Bone marrow (tissue), 2 donors: ENCODE data around the gene OR4D11.
A peak's percentile ranks its signal among the peaks of the same experiment; 100 is the strongest.
"Not testable (repeated sequence)": the region's sequence is repeated elsewhere in the genome, so short reads cannot be mapped to it uniquely, and the experiment has no call there.

Experiments used
- DNase-seq, 2 donors: peaks; one replicate each; lab custom pipeline; 2025; lab: John Stamatoyannopoulos, UW

The OR4D11 gene

DNA sequence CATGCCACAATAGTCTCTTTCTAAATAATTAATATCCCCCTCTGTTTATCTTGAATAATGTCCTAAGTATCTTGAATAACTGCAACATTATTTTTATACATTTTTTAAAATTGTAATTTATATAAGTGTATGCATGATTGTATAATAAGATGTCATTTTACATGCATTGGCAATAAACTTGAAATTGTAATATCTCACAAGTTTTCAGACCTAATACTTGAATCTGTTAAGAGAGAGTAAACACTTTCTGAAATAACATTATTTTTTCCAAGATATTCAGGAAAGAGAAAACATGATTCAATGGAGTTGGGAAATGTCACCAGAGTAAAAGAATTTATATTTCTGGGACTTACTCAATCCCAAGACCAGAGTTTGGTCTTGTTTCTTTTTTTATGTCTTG lies at the start of gene OR4D11:
TSS of gene OR4D11 (plus strand) at position 301 of the 400 bp plus-strand sequence. CDS start at position 301, 0 bp downstream.
- no peak for DNase-seq

DNA sequence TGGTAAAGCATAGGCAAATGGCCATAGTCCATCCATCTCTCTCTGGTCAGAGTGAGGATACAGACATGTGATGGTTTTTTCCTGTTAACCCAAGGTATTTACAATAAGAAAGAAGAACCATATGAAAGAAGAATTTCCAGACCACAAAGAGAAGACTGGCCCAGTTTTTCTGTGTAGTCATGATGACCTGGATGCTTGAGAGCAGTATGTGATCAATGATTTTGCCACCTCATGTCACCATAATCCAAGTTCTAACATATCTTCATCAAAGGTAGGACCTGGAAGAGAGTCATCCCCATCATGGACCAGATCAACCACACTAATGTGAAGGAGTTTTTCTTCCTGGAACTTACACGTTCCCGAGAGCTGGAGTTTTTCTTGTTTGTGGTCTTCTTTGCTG lies 46.7 kb upstream of the OR4D11 start, which contains the start of gene OR4D6:
TSS of gene OR4D6 (plus strand) at position 301 of the 400 bp plus-strand sequence. CDS start at position 301, 0 bp downstream.
- DNase-seq, result no peak

DNA sequence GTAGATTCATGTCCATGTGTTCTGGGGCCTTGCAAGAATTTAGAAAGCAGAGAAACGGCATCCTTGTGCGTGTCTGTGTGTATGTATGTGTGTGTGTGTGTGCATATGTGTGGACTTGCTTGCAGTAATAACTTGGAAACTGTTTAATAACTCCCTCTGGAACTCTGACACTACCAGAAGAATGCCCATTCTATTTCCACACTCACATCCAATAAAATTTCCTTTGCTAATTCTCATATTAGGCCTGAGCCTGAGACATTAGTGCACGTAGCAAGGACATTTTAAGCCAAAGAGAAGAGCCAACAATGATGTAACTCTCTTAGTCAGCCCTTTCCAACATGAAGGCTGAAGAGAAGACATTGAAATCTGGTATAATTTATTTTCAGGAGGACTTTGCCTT lies 43.5 kb upstream of the OR4D11 start:
- DNase-seq, result no peak

GRCh38 chr11:59463190-59463641 lies 40.2 kb upstream of the OR4D11 start:
- no peak for DNase-seq

DNA sequence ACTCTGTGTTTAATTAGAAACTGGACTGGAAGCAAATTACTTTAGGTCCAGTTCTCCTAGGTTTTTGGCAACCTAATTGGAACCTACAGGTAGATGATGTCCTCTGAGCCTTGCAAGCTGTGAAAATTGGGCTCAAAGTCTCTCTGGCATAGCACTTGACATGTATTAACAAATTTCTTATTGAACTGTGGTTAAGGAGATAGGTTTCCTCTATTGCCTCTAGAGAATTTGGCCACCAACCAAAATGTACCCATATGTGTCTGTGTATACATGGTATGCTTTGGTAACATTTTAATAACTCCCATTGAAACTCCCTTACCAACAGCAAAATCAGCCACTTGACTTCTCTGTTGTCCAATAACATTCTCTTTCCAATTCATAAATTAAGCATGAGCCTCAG lies 30.4 kb upstream of the OR4D11 start, which contains the start of gene OR4D10:
TSS of gene OR4D10 (plus strand) at position 301 of the 400 bp plus-strand sequence. CDS start 4,115 bp downstream, outside the sequence.
- DNase-seq, result no peak

- DNase-seq, result no peak
These were observed 28.2 kb upstream of the OR4D11 start for GRCh38 chr11:59475176-59475575.

GRCh38 chr11:59479906-59480305 lies 23.5 kb upstream of the OR4D11 start:
- no peak for DNase-seq

- DNase-seq, result no peak
These were observed 23.0 kb upstream of the OR4D11 start for GRCh38 chr11:59480359-59480758.

GRCh38 chr11:59501931-59502330 lies 1.4 kb upstream of the OR4D11 start:
- no peak for DNase-seq

DNA sequence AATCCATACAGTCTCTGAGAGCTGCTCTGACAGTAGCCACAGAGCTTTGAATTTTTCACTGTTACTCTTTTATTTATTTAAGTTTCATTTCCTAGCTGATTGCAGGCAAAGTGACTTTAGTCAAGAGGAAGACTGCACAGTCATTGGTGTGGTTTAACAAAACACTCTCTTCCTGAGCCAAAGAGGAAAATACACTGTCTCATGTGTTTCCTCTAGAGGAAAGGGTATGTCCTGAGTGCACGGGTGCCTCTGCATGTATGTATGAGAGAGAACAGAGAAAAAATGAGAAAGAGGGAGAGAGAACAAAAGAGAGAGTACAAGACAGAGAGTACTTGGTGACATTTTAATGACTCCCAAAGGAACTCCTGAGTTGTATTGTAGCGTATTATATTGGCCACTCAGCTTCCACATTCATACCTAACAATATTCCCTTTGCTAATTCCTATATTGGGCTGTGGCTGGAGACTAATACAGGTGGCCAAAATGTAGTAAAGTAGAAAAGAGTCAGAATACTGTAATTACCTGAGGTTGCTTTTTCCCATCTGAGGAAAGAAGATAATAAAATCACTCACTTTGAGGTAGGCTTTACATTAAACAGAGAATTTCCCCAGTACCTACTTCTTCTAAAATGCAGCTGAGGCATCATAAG lies 7.7 kb downstream of the OR4D11 start, which contains the start of gene OR4D9:
TSS of gene OR4D9 (plus strand) at position 599 of the 649 bp plus-strand sequence. CDS start 3,374 bp downstream, outside the sequence.
- DNase-seq, result peak in 1 of 2 donors; percentile 91

- no peak for DNase-seq
These were observed 8.3 kb downstream of the OR4D11 start for GRCh38 chr11:59511675-59512074.

- not testable (repeated sequence) for DNase-seq
These were observed 16.8 kb downstream of the OR4D11 start for GRCh38 chr11:59520139-59520538.

GRCh38 chr11:59520741-59521140 lies 17.4 kb downstream of the OR4D11 start:
- no peak for DNase-seq

DNA sequence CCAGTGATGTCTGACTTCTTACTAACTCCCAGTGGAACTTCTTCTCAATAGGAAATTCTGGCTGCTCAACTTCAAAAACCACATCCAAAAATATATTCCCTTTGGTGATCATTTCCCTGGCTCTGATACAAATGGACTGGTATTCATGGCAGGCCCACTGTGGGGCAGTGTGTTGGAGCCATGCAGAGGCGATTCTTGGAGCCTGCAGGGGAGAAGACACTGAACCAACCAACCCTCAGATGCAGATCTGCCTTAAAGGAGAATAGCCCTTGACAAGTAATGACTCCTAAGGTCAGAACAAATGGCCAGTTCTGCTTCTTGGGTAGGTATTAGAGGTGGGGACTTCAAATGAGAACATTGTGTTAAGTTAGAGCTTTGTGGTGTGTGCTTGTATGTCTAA lies 20.2 kb downstream of the OR4D11 start:
- no peak for DNase-seq

DNA sequence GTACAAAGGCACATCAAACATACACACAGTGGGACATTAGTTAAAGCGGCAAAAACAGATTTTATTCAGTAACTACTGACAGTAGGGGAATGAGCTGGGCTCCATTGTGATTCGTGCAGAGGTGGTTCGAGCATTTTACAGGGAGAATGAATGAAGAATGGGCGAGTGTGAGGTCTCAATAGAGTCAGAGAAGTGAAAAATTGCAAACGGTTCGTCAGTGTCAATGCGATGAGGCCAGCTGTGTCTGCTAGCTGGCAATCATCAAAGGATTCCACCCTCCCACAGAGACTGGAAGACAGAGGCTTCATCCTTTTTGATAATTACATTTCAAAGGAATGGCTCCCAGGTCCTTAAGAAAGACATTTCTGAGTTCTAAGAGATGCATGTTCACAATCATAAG lies 25.3 kb downstream of the OR4D11 start:
- no peak for DNase-seq

- no peak for DNase-seq
These were observed 29.2 kb downstream of the OR4D11 start for GRCh38 chr11:59532620-59533019.

DNA sequence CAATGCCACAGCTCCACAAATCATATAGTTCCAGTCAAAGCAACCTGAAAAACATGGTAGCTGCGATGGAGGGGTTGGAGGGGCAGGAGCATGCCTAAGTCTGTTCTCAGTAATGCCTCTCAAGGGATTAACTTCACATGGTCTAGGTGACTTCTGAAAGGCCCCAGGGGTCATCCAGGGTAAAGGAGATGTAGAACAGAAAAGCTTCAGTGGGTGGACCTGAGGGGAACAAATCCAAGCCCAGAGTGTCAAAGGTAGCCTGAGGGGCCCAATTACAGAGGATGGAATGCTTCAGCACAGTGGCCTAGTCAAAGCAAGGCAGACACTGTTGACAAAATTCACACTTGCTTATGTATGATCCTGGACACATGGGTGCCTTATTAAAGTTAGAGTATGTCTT lies 31.3 kb downstream of the OR4D11 start:
- no peak for DNase-seq

- no peak for DNase-seq
These were observed 38.9 kb downstream of the OR4D11 start for GRCh38 chr11:59542142-59542810.

DNA sequence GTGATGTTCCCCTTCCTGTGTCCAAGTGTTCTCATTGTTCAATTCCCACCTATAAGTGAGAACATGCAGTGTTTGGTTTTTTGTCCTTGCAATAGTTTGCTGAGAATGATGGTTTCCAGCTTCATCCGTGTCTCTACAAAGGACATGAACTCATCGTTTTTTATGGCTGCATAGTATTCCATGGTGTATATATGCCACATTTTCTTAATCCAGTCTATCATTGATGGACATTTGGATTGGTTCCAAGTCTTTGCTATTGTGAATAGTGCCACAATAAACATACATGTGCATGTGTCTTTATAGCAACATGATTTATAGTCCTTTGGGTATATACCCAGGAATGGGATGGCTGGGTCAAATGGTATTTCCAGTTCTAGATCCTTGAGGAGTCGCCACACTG lies 40.3 kb downstream of the OR4D11 start:
- not testable (repeated sequence) for DNase-seq

GRCh38 chr11:59544869-59545178 lies 41.4 kb downstream of the OR4D11 start:
- no peak for DNase-seq

GRCh38 chr11:59545179-59546020 lies 42.0 kb downstream of the OR4D11 start:
- DNase-seq, result no peak

GRCh38 chr11:59547605-59548308 lies 44.4 kb downstream of the OR4D11 start:
- DNase-seq, result not testable (repeated sequence)
